Fibroblast of mammary gland (primary cell): ENCODE data around the gene GMDS.

Source experiments
- DNase-seq: peaks from one replicate; pipeline ENCODE4 v3.0.0-alpha.2; 2010; ENCODE audit warnings: low read depth
- H3K4me3 ChIP-seq: 2 replicates; pipeline ENCODE4 v1.5.1; 2011; ENCODE audit warnings: low read depth, mild to moderate bottlenecking, low read length, moderate library complexity; ENCODE audit not compliant: control insufficient read depth
- TF ChIP-seq, protein P1 (sequence below): conservative IDR thresholded peaks from 2 replicates; pipeline ENCODE4 v1.5.1; 2011; ENCODE audit warnings: low read depth, low read length, inconsistent platforms; ENCODE audit not compliant: control insufficient read depth, insufficient read depth

GMDS gene

DNA sequence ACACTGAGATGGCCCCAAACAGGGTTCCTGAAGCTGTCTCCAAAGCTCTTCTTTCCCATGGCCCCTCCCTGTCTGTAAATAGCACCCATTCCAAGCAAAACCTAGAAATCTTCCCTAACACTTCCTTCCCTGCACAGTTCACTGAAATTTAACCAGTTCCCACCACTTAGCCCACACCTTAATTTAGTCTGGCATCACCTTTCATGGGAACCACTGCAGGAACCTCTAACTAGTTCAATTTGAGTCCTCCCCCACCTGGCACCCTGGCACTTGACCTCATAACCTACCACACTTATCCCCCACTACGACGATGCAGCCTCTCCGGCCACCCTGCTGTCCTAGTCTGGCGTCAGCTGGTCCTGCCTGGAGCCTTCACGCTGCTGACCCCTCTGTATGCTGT lies 278.7 kb downstream of the GMDS start:
- DNase-seq: no peak
- no peak overlapping the region for H3K4me3 ChIP-seq
- TF ChIP-seq, protein P1, sequence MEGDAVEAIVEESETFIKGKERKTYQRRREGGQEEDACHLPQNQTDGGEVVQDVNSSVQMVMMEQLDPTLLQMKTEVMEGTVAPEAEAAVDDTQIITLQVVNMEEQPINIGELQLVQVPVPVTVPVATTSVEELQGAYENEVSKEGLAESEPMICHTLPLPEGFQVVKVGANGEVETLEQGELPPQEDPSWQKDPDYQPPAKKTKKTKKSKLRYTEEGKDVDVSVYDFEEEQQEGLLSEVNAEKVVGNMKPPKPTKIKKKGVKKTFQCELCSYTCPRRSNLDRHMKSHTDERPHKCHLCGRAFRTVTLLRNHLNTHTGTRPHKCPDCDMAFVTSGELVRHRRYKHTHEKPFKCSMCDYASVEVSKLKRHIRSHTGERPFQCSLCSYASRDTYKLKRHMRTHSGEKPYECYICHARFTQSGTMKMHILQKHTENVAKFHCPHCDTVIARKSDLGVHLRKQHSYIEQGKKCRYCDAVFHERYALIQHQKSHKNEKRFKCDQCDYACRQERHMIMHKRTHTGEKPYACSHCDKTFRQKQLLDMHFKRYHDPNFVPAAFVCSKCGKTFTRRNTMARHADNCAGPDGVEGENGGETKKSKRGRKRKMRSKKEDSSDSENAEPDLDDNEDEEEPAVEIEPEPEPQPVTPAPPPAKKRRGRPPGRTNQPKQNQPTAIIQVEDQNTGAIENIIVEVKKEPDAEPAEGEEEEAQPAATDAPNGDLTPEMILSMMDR: no peak

DNA sequence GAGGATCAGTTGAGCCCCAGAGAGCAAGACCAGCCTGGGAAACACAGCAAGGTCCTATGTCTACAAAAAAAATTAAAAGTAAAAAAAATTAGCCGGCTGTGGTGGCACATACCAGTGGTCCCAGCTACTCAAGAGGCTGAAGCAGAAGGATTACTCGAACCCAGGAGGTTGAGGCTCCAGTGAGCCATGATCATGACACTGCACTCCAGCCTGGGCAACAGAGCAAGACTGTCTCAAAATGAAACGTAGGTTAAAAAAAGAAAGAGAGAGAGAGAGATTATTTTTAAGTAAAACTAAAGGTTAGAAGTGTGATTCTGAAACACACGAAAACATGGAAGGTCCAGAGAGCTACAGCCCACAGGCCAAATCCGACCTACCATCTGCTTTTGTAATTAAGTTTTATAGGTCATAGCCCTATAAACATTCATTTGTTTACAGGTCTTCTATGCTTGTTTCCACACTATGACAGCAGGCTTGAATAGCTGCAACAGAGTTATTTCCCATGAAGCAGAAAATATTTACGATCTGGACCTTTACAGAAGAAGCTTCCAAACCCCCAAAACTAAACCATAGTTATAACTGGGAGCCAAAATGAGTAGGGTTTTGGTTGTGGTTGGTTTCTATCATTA lies 279.7 kb downstream of the GMDS start:
- TF ChIP-seq, protein P1: no peak
- H3K4me3 ChIP-seq: no peak overlapping the region
- no peak for DNase-seq

DNA sequence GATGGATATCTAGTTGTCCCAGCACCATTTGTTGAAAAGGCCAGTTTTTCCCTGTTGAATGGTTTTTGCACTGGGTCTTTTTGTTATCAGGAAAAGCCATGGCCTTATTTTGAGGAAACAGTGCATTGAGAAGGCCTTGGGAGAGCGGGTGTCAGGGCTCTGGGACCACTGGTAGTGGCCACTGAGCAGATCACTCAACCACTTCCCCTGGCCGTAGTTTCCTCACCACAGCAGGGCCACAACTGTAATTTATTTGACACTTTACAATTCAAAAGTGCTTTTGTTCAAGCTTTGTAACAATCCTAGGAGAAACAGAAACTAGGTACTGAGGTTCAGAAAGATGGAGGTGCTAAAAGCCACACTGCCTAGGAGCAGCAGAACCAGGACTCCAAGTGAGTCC lies 281.8 kb downstream of the GMDS start:
- DNase-seq: no peak
- TF ChIP-seq, protein P1: no peak
- no peak overlapping the region for H3K4me3 ChIP-seq

DNA sequence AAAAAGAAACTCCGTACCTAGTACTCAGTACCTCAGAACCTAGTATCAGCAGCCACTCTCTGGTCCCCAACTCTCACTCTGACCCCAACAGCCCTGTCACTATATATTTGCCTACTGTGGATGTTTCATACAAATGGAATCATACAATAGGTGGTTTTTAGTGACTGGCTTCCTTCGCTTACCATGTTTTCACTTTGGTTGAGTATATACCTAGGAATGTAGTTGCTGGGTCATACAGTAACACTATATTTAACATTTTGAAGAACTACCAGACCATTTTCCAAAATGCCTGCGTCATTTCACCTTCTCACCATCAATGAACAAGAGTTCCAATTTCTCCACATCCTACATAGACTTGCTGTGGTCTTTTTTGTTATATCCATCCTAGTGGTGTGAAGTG lies 283.2 kb downstream of the GMDS start:
- no peak overlapping the region for H3K4me3 ChIP-seq
- TF ChIP-seq, protein P1: no peak
- no peak for DNase-seq

DNA sequence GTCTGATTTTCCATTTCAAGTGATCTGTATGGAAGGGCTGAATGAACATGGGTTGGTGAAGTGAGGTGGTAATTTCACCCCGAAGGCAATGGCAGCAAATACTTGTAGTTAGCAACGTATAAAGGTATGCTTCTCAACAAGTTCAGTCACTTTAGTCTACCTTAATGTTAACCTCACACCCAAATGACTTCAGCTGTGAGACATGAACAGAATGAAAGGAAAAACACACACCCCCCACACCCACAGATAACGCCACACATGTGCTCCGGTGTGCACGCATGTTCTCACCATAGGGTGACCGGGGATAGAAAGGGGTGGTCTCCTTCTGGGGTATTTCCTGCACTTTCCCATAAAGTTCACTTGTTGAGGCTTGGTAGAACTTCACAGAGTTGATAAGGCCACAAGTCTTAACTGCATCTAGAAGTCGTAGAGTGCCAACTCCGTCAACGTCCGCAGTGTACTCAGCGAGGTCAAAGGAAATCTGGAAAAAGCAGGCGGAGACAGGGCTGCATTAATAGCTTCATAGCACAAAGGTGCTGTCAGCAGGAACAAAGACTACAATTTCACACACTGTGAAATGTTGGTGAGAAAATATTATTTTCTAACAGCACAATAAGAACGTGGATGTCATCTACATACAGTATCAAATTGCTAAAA lies 284.8 kb downstream of the GMDS start:
- DNase-seq: no peak
- TF ChIP-seq, protein P1: no peak
- H3K4me3 ChIP-seq: no peak overlapping the region

DNA sequence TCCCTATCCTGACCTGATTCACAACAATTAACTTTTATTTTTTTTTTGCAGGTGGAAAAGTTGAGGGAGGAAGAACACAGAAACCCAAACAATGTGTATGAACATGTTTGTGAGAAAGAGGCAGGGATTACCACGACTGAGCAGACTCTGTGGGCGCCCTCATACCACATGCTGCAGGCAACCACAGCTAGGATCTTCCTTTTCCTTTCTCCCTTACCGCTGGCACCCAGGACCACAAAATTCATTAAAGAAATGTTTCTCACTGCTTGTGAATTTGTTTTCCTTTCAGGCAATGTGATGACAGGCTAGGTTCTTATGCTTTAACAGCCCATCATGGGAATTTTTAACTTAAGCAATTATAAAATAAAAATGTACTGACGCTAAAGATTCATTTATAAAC lies 287.1 kb downstream of the GMDS start:
- no peak overlapping the region for H3K4me3 ChIP-seq
- DNase-seq: no peak
- TF ChIP-seq, protein P1: no peak

DNA sequence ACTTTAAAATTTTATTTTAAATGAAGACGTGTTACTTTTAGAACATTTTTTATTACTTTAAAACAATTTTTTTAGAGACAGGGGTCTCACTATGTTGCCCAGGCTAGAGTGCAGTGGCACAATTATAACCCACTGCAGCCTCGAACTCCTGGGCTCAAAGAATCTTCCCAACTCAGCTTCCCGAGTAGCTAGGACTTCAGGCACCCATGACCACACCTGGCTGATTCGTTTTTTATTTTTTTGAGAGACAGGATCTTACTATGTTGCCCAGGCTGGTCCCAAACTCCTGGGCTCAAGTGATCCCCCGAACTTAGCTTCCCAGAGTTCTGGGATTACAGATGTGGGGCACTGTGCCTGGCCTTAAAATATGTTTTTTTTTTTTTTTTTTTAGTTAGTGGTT lies 287.7 kb downstream of the GMDS start:
- TF ChIP-seq, protein P1: no peak

More for the DNA sequence above, 287.7 kb downstream of the GMDS start:
- no peak for DNase-seq
- H3K4me3 ChIP-seq: no peak overlapping the region
